Stimulated activated CD4-positive, alpha-beta T cell treated with anti-CD3 and anti-CD28 coated beads, Interleukin-2, amount 100 ng/mL, for 4 hours (primary cell): ENCODE results near the gene USP24.
"Not testable (repeated sequence)": the region's sequence is repeated elsewhere in the genome, so short reads cannot be mapped to it uniquely, and the experiment has no call there.

Experiments used
- DNase-seq: peaks from one replicate; pipeline ENCODE4 v3.0.0-alpha.2; 2020; ENCODE audit warnings: low read depth

Gene USP24

DNA sequence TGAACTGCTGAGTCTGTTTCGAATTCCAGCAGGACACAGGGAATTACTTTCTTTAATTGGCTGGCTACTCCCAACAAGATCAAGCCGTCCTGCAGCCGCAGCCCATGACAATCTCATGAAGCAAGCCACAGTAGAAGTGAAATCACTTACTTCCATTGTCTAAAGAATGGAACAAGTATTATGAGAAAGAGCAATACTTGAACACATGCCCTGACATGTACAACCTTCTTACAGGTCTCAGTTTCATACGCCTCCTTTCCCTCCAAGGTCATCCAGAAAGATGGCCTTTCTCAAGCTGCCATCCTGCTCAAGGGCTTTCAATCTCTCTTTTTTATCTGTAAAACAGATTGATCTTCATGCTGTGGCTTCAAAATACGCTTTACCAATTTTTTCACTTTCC lies 90.7 kb downstream of the USP24 start:
- no peak for DNase-seq

GRCh38 chr1:55120538-55120937 lies 94.6 kb downstream of the USP24 start:
- DNase-seq, result no peak

GRCh38 chr1:55118651-55119329 lies 96.4 kb downstream of the USP24 start:
- no peak for DNase-seq

DNA sequence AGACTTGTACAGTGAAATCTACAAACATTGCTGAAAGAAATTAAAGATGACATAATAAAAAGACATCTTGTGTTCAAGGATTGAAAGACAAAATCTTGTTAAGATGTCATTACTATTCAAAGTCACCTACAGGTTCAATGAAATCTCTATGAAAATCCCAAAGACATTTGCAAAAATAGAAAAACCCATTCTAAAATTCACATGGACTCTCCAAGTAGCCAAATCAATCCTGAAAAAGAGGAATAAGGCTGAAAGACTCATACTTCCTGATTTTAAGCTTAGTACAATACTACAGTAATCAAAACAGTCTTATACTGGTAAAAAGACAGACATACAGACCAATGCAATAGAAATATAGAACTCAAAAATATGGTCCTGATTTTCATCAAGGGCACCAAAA lies 97.2 kb downstream of the USP24 start:
- no peak for DNase-seq

- DNase-seq, result not testable (repeated sequence)
These were observed 106.2 kb downstream of the USP24 start for GRCh38 chr1:55109005-55109404.

GRCh38 chr1:55107101-55107500 lies 108.1 kb downstream of the USP24 start:
- DNase-seq, result no peak

GRCh38 chr1:55103891-55104290 lies 111.3 kb downstream of the USP24 start:
- no peak for DNase-seq

DNA sequence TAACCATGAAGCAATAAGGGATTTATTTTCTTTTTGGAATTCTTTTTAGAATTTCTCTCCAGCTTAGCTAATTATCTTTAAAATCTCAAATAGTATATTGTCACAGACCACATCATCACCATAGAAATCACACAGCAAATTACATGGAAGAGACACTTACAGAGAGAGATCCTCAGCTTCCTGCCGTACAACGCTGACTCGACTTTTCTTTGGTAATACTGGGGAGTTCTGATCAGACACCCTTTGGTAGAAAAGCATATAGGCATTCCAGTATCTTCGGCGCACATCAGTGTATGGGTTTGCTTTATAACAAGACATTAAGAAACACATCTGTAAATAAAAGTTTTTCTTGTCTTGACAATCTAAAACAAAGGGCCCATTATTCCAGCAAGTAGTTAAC lies 120.1 kb downstream of the USP24 start:
- DNase-seq, result no peak

DNA sequence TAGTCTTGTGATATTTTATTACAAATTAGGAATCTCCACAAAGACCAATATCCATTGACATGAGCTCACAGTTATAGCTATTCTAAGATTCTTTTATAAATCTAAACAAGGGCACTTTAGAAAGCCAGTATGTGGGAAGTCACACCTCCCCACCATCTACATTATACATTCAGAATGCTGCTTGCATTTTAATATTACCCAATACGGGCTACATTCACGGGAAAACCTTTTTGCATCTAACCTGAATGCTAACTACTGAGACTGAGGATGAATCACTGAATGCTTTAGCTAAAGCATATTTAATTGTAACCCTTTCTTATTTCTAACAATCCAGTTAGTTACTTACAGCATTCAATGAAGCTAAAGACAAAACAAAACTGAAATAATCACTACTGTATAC lies 122.7 kb downstream of the USP24 start:
- no peak for DNase-seq

- no peak for DNase-seq
These were observed 125.5 kb downstream of the USP24 start for GRCh38 chr1:55089683-55090082.

GRCh38 chr1:55088413-55088812 lies 126.8 kb downstream of the USP24 start:
- no peak for DNase-seq

DNA sequence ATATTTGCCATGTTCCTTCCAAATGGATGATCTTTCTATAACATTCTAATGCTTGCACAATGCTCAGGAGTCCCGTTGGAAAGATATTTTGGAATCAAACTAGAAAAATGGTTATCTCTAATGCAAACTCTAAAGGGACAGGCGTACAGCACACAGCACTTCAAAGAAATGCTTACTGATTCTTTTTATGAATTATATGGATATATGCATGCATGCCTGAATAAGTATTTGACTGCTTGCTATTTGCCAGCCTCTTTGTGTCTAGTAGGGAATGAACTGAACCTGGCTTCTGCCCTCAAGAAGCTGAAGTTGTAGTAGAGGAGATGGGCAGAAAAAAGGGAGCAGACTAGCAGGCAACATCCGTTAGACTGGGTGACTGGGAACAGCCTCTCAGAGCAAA lies 127.7 kb downstream of the USP24 start:
- no peak for DNase-seq

DNA sequence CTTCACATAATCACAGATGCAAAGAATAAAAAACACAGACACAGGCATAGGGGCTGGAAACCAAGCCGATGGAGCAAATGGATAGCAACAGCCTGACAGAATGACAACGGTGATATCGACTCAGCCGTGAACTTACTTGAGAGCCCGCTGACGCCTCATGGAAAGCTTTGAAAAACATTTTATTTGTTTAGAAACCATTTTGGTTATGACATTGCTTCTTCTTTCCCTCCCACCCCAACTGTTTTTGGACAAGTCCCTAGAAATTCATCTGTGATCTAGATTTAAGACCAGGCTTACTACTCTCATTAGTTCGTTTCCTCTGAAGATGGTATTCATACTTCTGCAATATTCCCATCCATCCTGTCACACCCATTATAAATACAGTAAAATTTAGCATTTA lies 130.9 kb downstream of the USP24 start:
- no peak for DNase-seq

GRCh38 chr1:55081905-55082296 lies 133.3 kb downstream of the USP24 start:
- DNase-seq, result no peak

DNA sequence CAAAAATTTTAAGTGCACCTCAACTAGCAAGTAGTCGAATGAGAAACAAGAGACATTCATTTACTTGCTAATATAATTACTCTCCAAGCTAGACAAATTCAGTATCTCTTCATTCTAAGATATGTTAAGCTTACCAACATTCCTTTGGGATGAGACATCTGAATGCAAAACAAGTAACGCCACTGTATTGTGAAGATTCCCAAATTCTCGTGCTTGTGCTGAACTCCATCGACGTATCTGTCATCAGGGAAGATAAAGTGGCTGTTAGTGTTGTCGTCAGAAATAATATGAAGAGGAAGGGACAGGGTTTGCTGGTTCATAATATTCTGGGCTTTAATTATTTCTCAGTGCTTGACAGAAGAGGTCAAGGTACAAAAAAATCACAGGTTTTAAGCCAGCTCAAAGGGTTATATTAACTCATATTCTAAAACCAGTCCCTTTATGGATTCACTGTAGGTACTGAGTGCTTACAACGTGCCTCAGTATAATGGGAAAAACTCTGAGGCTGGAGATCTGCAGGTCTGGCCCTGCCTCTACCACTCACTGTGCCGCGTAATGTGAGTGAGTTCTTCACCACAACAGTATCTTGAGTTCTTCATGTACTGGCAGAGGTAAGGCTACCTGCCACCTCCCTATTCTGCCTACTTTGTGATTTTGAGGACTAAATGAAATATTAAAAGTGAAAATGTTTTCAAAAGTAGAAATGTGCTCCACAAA lies 133.8 kb downstream of the USP24 start:
- no peak for DNase-seq

GRCh38 chr1:55079651-55080050 lies 135.5 kb downstream of the USP24 start:
- no peak for DNase-seq

DNA sequence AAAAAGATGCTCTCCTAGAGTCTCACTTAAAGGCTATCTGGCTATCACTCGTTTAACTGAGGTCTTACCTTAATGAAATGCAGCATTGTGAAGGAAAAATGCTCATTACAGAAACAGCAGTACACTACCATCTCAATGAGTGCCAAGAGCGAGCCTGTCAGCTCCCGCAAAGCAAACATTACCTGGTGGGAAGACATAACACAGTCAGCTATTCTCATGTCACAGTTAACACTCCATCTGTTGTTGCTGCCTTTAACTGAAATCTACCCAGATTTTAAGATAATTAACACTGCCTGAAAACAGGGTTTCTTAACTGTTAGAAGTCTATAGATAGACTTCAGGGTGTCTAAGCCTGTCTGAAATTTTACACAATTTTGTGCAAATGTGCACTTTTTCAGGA lies 136.7 kb downstream of the USP24 start:
- DNase-seq, result no peak

GRCh38 chr1:55076356-55076755 lies 138.8 kb downstream of the USP24 start:
- no peak for DNase-seq

DNA sequence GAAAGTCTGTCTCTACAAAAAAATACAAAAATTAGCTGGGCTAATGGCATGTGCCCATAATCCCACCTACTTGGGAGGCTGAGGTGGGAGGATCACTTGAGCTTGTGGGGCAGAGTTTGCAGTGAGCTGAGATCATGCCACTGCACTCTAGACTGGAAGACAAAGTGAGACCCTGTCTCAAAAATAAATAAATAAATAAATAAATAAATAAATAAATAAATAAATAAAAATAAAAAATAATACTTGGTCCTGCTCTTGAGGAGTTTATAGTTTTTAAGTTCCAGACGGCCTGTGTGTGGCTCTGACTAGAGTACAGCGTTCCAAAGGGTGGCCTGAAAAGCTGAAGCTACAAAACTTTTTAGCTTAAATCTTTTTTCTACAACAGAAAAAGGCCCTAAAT lies 140.7 kb downstream of the USP24 start:
- DNase-seq, result no peak

DNA sequence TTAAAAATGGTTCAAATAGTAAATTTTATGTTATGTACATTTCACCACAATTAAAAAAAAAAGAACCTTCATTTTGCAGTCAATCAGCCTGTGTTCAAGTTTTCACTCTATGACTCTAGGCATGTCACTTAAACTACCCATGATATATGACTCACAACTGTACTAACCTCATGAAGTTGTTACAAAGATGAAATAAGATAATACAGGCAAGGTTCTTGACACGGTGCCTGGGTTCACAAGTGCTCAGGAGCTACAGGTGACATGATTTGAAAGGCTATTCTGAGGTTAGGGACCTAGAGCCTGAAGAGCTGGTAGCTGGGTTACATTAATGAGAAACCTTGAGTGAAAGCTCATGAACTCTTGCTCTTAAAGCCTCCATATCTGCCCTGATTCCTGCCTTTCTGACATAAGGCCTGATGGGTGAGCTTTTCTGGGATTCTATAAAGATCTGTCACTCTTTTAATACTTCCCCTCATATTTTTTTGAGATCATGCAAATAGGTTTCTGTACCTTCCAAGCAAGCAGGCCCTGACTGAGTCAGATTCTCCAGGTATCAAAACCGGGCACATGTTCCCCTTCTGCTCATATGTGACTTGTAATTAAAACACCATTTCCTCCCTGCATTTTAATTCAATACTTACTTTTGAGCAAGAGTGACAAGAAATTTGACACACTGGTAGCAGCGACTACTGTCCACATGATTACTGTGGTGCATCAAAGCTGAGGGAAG lies 141.8 kb downstream of the USP24 start:
- DNase-seq, result no peak

DNA sequence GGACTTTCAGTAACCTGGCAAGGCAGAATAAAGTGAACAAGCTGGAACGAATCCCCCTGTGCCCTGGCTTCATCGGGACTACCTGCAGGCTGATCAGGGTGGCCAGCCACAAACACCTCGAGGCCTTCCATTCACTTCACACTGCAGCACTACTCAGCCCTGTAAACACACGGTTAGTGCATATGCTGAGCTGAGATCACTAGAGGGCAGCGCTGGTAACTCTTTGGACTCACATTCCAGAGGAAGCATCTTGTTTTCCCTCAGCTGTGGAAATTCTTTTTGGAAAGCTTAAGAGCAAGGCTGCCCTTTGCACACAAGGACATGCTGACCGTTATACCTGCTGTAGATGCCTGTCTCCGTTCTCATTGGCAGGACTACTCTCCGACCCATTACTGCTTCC lies 143.7 kb downstream of the USP24 start:
- no peak for DNase-seq

GRCh38 chr1:55070293-55071164 lies 144.6 kb downstream of the USP24 start:
- no peak for DNase-seq
